H7 (cell line): Measurements from ENCODE around the gene NR5A2. TPM values are rescaled to one million over a fixed set of nuclear protein-coding genes. Genes with fewer than 3 reads are reported as not detected.

Experiments used
- DNase-seq: peaks from one replicate; pipeline ENCODE4 v3.0.0; 2012
- H3K27me3 ChIP-seq: 2 replicates; pipeline ENCODE4 v1.6.0; 2011; ENCODE audit warnings: mild to moderate bottlenecking, low read length; ENCODE audit not compliant: control insufficient read depth, insufficient read depth
- H3K36me3 ChIP-seq: replicated peaks from 2 replicates; pipeline ENCODE4 v1.5.1; 2011; ENCODE audit warnings: low read length; ENCODE audit not compliant: control insufficient read depth, insufficient read depth
- H3K4me3 ChIP-seq: 2 replicates; pipeline ENCODE4 v1.5.1; 2011; ENCODE audit warnings: low read depth, mild to moderate bottlenecking, control low read depth, low read length, moderate library complexity; ENCODE audit not compliant: insufficient read depth
- total RNA-seq: library from RNA; depleted of rRNA; stranded (reverse); fragments of >200 nt; shearing (Covaris generic); gene quantifications from 2 replicates; pipeline ENCODE4 v1.2.3, GENCODE V29; 2014

NR5A2 gene
- total RNA-seq, 1 experiment from 2014 or later = 13.2 TPM

GRCh38 chr1:200143347-200143746 is 115.8 kb downstream of the NR5A2 start:
- no peaks in the 10 kb centered on the region for H3K36me3 ChIP-seq
- no peak for DNase-seq
- H3K4me3 ChIP-seq = no peak overlapping the region
- H3K27me3 ChIP-seq = no peaks in the 10 kb centered on the region

DNA sequence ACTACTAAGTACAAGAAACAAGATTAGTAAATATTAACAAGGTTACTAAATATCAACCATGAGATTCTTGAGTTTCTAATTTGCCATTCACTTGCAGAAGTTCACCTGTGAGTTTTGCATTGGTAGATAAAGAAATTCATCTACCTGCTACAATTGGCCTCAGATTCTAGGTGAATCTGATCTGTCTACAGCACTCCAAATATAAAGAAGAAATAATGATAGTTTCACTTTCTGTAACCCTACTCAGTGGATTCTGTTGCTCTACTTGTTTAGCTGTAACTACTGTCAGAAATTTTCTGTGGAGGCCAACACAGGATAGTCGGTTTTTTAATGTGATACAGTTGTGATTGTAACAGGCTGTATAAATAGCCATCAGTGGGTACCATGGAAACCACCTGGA is 118.6 kb downstream of the NR5A2 start:
- H3K36me3 ChIP-seq = no peaks in the 10 kb centered on the region
- no peak overlapping the region for H3K4me3 ChIP-seq
- no peak for DNase-seq
- H3K27me3 ChIP-seq = no peaks in the 10 kb centered on the region

DNA sequence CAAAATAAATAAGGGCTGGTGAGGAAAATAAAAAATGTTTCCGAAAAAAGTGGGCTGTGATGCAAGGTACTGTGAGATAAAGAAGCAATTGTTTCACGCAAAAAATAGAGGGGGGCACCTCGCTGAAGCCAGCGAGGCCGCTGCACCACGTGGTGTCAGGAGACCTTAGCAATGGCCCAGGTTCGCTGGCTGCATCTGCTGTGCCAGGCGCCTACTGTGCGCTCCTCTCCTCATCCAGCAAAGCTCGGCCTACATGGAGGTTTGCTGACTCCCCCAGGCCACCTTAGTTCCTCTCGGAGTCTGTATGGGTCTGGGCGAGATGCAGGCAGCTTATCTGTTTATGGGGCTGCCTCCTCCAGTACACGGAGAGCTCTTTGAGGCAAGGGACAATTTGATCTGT is 119.6 kb downstream of the NR5A2 start:
- Histone ChIP-seq H3K27me3 (no peaks in the 10 kb centered on the region), H3K36me3 (no peaks in the 10 kb centered on the region), H3K4me3 (no peak overlapping the region)
- peak; percentile 30 for DNase-seq

- Histone ChIP-seq H3K4me3 (no peak overlapping the region), H3K27me3 (no peaks in the 10 kb centered on the region), H3K36me3 (no peaks in the 10 kb centered on the region)
- peak; percentile 12 for DNase-seq
Observed at GRCh38 chr1:200147742-200148141, 120.2 kb downstream of the NR5A2 start.

- Histone ChIP-seq H3K27me3 (no peaks in the 10 kb centered on the region), H3K36me3 (no peaks in the 10 kb centered on the region)
Observed at GRCh38 chr1:200150006-200150405, 122.5 kb downstream of the NR5A2 start.

DNA sequence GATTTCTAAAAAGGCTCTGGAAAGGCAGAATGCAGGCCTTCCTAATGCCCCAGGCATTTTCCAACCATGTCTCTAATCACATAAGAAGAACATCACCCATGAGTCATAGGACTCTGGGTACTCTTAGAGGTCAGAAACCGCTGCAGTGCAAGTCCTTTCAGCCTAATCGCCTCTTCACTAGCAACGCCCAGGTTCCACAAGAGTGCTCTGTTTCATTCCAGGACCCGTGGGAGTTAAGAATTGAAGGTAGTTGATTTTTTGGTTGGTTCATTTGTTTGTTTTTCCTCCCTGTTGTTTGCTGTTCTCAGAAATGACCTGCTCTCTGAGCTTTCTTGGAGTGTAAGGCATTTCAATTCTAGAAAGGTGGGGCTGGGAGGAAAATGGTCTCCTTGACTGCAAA is 123.2 kb downstream of the NR5A2 start:
- no peaks in the 10 kb centered on the region for H3K27me3 ChIP-seq
- H3K4me3 ChIP-seq = no peak overlapping the region
- H3K36me3 ChIP-seq = no peaks in the 10 kb centered on the region
- DNase-seq = no peak

More at GRCh38 chr1:200150006-200150405, 122.5 kb downstream of the NR5A2 start:
- no peak overlapping the region for H3K4me3 ChIP-seq
- DNase-seq = no peak

GRCh38 chr1:200152336-200152735 is 124.8 kb downstream of the NR5A2 start:
- H3K36me3 ChIP-seq = no peaks in the 10 kb centered on the region
- no peaks in the 10 kb centered on the region for H3K27me3 ChIP-seq
- no peak overlapping the region for H3K4me3 ChIP-seq
- DNase-seq = no peak

GRCh38 chr1:200153277-200154055 is 126.0 kb downstream of the NR5A2 start:
- Histone ChIP-seq H3K4me3 (no peak overlapping the region), H3K36me3 (no peaks in the 10 kb centered on the region), H3K27me3 (no peaks in the 10 kb centered on the region)
- no peak for DNase-seq

GRCh38 chr1:200154069-200154767 is 126.7 kb downstream of the NR5A2 start:
- DNase-seq = no peak
- Histone ChIP-seq H3K36me3 (no peaks in the 10 kb centered on the region), H3K4me3 (no peak overlapping the region), H3K27me3 (no peaks in the 10 kb centered on the region)

GRCh38 chr1:200157715-200158114 is 130.2 kb downstream of the NR5A2 start:
- H3K27me3 ChIP-seq = no peaks in the 10 kb centered on the region
- DNase-seq = no peak
- H3K36me3 ChIP-seq = no peaks in the 10 kb centered on the region
- H3K4me3 ChIP-seq = no peak overlapping the region

DNA sequence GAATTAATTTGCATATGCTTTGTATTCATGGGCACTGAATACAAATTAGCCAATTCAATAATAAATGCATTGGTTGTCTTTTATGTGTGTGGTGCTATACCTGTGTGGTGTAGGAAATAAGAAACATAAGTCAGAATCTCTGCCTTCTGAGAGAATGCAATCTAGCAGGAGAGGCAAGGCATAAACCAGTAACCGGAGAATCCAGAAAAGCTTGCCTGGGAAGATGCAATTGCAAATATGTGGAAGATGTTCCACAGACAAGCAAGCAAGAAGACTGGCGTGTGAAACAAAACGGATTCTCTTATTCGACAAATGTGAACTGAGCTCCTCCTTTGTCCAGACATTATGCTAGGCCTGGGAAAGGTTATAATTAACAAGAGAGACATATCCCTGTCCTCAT is 134.3 kb downstream of the NR5A2 start:
- DNase-seq = no peak
- H3K36me3 ChIP-seq = no peaks in the 10 kb centered on the region
- H3K27me3 ChIP-seq = no peaks in the 10 kb centered on the region
- H3K4me3 ChIP-seq = no peak overlapping the region

DNA sequence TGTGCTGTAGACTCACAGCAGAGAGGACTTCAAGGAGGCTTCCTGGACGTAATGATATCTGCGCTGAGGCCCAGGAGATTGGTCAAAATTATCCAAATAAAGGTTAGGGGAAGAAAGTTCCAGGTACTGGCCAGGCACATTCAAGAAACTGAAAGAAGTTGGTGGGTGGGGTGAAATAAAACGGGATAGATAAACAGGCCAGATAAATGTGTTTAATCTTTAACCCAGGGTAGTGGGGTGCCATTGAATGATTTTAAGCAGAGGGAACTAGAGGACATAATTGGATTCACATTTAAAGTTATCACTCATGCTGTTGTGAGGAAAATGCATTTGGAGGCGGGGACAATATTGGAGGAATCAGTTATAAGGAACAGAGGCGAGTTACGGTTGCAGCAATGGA is 134.7 kb downstream of the NR5A2 start:
- Histone ChIP-seq H3K4me3 (no peak overlapping the region), H3K36me3 (no peaks in the 10 kb centered on the region), H3K27me3 (no peaks in the 10 kb centered on the region)
- no peak for DNase-seq

DNA sequence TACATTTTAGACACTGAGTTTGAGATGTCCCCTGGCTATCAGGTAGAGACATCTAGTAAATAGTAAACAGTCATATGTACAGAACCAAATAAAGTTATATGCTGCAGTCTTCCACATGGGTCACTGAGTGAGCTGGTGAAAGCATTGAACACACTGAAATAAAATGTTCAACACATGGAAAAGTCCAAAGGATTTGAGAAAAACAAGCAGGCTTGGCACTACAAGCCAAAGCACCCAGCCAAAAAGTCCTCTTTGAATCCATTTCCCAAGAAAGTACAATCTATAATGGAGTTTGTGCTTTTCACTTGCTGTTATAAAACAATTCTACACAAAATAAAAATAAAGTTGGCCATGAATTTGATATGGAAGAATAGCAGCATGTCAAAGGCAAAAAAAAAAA is 135.4 kb downstream of the NR5A2 start:
- Histone ChIP-seq H3K27me3 (no peaks in the 10 kb centered on the region), H3K4me3 (no peak overlapping the region), H3K36me3 (no peaks in the 10 kb centered on the region)
- no peak for DNase-seq

DNA sequence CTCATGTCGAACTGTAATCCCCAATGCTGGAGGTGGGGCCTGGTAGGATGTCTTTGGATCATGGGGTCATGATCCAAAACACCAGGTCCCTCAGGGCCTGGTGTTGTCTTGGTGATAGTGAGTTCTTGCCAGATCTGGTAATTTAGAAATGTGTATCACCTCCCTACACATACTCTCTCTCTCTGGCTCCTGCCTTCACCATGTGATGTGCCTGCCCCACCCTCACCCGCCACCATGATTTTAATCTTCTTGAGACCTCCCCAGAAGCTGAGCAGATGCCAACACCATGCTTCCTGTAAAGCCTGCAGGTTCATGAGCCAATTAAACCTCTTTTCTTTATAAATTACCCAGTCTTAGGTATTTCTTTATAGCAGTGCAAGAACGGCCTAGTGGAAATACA is 136.4 kb downstream of the NR5A2 start:
- Histone ChIP-seq H3K36me3 (no peaks in the 10 kb centered on the region), H3K4me3 (no peak overlapping the region), H3K27me3 (no peaks in the 10 kb centered on the region)
- no peak for DNase-seq

DNA sequence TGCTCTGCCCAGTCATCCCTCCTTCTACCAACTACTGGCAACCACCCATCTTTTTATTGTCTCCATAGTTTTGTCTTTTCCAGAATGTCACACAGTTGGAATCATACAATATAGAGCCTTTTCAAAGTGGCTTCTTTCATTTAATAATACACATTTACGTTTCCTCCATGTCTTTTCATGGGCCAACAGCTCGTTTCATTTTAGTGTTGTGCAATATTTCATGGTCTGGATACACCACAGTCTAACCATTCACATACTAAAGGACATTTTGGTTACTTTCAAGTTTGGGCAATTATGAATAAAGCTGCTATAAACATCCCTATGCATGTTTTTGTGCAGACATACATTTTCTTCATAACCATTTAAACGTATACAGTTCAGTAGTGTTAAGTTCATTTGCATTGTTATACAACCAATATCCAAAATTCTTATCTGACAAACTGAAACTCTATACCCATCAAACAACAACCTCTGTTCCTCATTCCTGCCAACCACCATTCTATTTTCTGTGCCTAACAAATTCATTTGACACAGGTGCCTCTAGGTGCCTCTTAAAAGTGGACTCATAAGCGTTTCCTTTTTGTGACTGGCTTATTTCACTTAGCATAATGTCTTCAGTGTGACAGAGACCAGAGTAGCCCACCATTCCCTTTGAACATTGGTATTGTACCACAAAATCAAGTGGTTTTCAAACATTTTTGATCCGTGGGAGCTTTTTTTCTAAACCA is 138.1 kb downstream of the NR5A2 start:
- H3K4me3 ChIP-seq = no peak overlapping the region
- no peak for DNase-seq
- no peaks in the 10 kb centered on the region for H3K27me3 ChIP-seq

More for the DNA sequence above, 138.1 kb downstream of the NR5A2 start:
- no peaks in the 10 kb centered on the region for H3K36me3 ChIP-seq
